HG03575 (cell line): Measurements from ENCODE around the gene KLHL11.

Experiments used
- ATAC-seq: cut with Tn5 transposase; IDR thresholded peaks from one replicate; pipeline ENCODE4 v1.9.1; 2021; ENCODE audit not compliant: unreplicated experiment, insufficient number of reproducible peaks, low FRiP score; ENCODE audit errors: extremely low read depth

The KLHL11 gene

GRCh38 chr17:41864836-41865595 lies at the start of gene KLHL11:
Gene KLHL11 (minus strand): TSS chr17:41865423. CDS start chr17:41865370, 53 bp downstream.
- no peak for ATAC-seq

GRCh38 chr17:41915020-41915419 lies 49.8 kb upstream of the KLHL11 start:
- ATAC-seq: no peak

- no peak for ATAC-seq
Measured at GRCh38 chr17:41914358-41914766, 49.1 kb upstream of the KLHL11 start.

- no peak for ATAC-seq
Measured at GRCh38 chr17:41913798-41914197, 48.6 kb upstream of the KLHL11 start.

GRCh38 chr17:41912925-41913324 lies 47.7 kb upstream of the KLHL11 start:
- no peak for ATAC-seq

- no peak for ATAC-seq
Measured at GRCh38 chr17:41910701-41911391, 45.6 kb upstream of the KLHL11 start.

- no peak for ATAC-seq
Measured at GRCh38 chr17:41909088-41909487, 43.9 kb upstream of the KLHL11 start.

- ATAC-seq: no peak
Measured at GRCh38 chr17:41907633-41908539, 42.7 kb upstream of the KLHL11 start.

- no peak for ATAC-seq
Measured at GRCh38 chr17:41907185-41907556, 41.9 kb upstream of the KLHL11 start.

GRCh38 chr17:41906465-41907184 lies 41.4 kb upstream of the KLHL11 start:
- ATAC-seq: no peak

GRCh38 chr17:41905172-41905571 lies 39.9 kb upstream of the KLHL11 start:
- no peak for ATAC-seq

GRCh38 chr17:41904242-41904841 lies 39.1 kb upstream of the KLHL11 start:
- ATAC-seq: no peak

- ATAC-seq: no peak
Measured at GRCh38 chr17:41901646-41902045, 36.4 kb upstream of the KLHL11 start.

- no peak for ATAC-seq
Measured at GRCh38 chr17:41896726-41897125, 31.5 kb upstream of the KLHL11 start.

GRCh38 chr17:41895617-41896016 lies 30.4 kb upstream of the KLHL11 start:
- no peak for ATAC-seq

- no peak for ATAC-seq
Measured at GRCh38 chr17:41894791-41895331, 29.6 kb upstream of the KLHL11 start.

GRCh38 chr17:41893384-41893783 lies 28.2 kb upstream of the KLHL11 start:
- no peak for ATAC-seq

GRCh38 chr17:41892021-41892376 lies 26.8 kb upstream of the KLHL11 start:
- ATAC-seq: no peak
